ENCODE data around the gene LDLRAD2. TPM values are rescaled to one million over a fixed set of nuclear protein-coding genes. Genes with fewer than 3 reads are reported as not detected.

Gene LDLRAD2
- total RNA-seq, 4 donors from 2014 or later, result not detected

DNA sequence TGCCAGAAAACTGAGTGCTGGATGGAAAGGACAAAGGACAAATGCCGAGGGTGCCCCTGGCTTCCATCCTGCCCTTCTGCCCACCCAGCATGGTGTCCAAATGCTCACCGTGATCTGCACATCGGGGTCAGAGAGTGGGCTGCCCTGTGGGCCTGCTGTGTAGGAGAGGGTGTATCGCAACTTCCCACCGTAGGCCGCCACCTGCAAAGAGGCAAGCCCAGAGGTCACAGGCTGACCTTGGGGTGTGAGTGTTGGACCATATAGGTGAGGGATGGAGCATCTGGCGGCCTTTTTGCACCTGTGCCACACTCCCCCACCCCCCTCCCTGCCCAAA is 53.5 kb downstream of the LDLRAD2 start:
- DNase-seq (no peak), ATAC-seq (no peak)
- peaks cover 9% of the 10 kb centered on the region in 2 donors for H3K4me1 ChIP-seq
- in situ Hi-C loops (cut with MboI; ENCODE audit: low sequenced_read_pairs in 4 of 4) (loop anchor here in 3 of 4 donors (10.0 to 25.0 kb wide), 2 partner anchors 97 to 99 kb away; no protein-coding TSS in a partner anchor), intact Hi-C loops (cut with DNase I; ENCODE audit: low total_unique reads) (no loop called here)
- no peaks in the 10 kb centered on the region for H3K27me3 ChIP-seq
- H3K36me3 ChIP-seq, result peaks cover 0 to 43% of the 10 kb centered on the region in 2 donors
- no peaks in the 10 kb centered on the region for H3K9me3 ChIP-seq
- H3K4me3 ChIP-seq, result no peak overlapping the region
- TF ChIP-seq, protein P1, sequence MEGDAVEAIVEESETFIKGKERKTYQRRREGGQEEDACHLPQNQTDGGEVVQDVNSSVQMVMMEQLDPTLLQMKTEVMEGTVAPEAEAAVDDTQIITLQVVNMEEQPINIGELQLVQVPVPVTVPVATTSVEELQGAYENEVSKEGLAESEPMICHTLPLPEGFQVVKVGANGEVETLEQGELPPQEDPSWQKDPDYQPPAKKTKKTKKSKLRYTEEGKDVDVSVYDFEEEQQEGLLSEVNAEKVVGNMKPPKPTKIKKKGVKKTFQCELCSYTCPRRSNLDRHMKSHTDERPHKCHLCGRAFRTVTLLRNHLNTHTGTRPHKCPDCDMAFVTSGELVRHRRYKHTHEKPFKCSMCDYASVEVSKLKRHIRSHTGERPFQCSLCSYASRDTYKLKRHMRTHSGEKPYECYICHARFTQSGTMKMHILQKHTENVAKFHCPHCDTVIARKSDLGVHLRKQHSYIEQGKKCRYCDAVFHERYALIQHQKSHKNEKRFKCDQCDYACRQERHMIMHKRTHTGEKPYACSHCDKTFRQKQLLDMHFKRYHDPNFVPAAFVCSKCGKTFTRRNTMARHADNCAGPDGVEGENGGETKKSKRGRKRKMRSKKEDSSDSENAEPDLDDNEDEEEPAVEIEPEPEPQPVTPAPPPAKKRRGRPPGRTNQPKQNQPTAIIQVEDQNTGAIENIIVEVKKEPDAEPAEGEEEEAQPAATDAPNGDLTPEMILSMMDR (IDR thresholded peaks at IDR 0.05 in 4 of 5, conservative IDR thresholded peaks at IDR 0.05 in 1 of 5), result no peak
- no peak for TF ChIP-seq POLR2A (IDR thresholded peaks at IDR 0.05)
- H3K27ac ChIP-seq, result no peak overlapping the region

DNA sequence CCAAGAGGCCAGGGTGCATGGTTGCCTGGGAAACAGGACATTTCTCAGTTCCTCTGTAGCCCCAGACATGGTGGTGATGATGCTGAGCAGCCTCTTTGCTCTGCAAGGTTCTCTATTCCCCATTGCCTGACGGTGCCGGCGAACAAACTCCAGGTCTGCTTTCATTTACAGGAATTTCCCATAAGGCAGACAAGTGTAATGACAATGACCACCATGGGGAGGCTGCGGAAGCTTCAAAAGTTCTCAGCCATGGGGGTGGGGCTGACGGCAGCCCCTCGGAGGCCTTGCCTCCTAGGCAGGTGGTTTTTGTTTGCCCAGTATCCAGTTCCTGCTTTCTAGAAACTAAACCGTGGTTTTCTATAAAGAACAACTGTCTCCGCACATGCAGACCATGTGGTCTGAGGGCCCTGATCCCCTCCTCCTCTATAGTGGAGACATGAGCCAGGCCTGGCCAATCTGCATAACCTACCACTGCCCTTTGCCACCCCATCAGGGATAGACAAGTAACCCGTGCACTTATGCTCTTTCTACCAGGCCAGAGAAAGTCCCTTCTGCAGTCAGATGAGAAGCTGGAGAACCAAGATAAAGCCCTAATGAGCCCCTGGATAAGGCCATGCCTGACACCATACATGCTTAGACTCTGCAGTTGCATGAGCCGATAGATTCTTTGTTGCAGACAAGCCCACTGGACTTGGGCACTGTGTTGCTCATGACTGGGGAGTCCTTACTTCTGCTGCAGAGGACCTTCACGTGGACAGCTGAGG is 54.1 kb downstream of the LDLRAD2 start:
- ATAC-seq (no peak), DNase-seq (no peak)
- Histone ChIP-seq H3K36me3 (peaks cover 0 to 43% of the 10 kb centered on the region in 2 donors), H3K4me1 (peaks cover 9% of the 10 kb centered on the region in 2 donors), H3K27ac (no peak overlapping the region), H3K9me3 (no peaks in the 10 kb centered on the region), H3K4me3 (no peak overlapping the region), H3K27me3 (no peaks in the 10 kb centered on the region)
- intact Hi-C loops (cut with DNase I; ENCODE audit: low total_unique reads), result no loop called here
- TF ChIP-seq, protein P1 (IDR thresholded peaks at IDR 0.05 in 4 of 5, conservative IDR thresholded peaks at IDR 0.05 in 1 of 5), result no peak
- TF ChIP-seq POLR2A (IDR thresholded peaks at IDR 0.05), result no peak
- in situ Hi-C loops (cut with MboI; ENCODE audit: low sequenced_read_pairs in 4 of 4), result loop anchor here in 3 of 4 donors (10.0 to 25.0 kb wide), 2 partner anchors 96 to 99 kb away; no protein-coding TSS in a partner anchor

DNA sequence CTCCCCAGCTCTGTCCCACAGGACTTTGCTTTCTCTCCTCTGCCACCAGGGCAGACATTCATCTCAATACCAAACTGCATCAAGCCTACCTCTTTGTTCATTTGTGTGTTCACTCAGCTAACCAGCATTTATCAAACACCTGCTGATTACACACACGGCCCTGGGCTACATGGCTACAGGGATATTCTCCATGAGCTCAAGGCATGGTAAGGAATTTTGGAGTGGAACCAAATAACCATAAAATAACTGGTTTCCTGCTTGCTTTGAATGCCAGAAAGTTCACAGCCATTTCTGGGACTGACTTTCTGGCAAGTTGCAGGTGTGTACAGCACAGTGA is 54.6 kb downstream of the LDLRAD2 start:
- no peak overlapping the region for H3K27ac ChIP-seq

DNA sequence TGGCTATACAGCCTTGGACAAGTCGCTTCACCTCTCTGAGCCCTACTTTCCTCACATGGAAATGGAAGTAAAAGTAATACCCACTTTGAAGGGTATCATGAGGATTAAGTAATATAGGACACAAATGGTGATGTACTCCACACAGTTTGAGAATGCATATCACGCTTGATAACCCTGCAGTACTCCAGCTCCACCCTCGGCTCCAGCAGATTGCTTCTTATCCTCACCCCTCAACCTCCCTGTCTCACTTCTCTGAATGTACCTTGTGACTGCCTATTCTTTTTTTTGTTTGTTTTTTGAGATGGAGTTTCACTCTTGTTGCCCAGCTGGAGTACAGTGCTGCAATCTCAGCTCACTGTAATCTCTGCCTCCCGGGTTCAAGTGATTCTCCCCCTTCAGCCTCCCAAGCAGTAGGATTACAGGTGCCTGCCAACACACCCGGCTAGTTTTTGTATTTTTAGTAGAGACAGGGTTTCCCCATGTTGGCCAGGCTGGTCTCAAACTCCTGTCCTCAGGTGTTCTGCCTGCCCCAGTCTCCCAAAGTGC is 55.5 kb downstream of the LDLRAD2 start:
- ATAC-seq (no peak), DNase-seq (no peak)
- intact Hi-C loops (cut with DNase I; ENCODE audit: low total_unique reads) (no loop called here), in situ Hi-C loops (cut with MboI; ENCODE audit: low sequenced_read_pairs in 4 of 4) (loop anchor here in 3 of 4 donors (10.0 to 25.0 kb wide), 2 partner anchors 95 to 97 kb away; no protein-coding TSS in a partner anchor)
- Histone ChIP-seq H3K9me3 (no peaks in the 10 kb centered on the region), H3K27me3 (no peaks in the 10 kb centered on the region), H3K4me3 (no peak overlapping the region), H3K27ac (no peak overlapping the region), H3K4me1 (peaks cover 9% of the 10 kb centered on the region in 2 donors), H3K36me3 (peaks cover 0 to 49% of the 10 kb centered on the region in 2 donors)
- TF ChIP-seq, protein P1 (IDR thresholded peaks at IDR 0.05 in 4 of 5, conservative IDR thresholded peaks at IDR 0.05 in 1 of 5), result no peak
- TF ChIP-seq POLR2A (IDR thresholded peaks at IDR 0.05), result no peak

More for the DNA sequence above, 54.6 kb downstream of the LDLRAD2 start:
- Histone ChIP-seq H3K4me3 (no peak overlapping the region), H3K4me1 (peaks cover 9% of the 10 kb centered on the region in 2 donors), H3K36me3 (peaks cover 0 to 43% of the 10 kb centered on the region in 2 donors), H3K9me3 (no peaks in the 10 kb centered on the region), H3K27me3 (no peaks in the 10 kb centered on the region)
- ATAC-seq, result no peak
- no peak for DNase-seq
- intact Hi-C loops (cut with DNase I; ENCODE audit: low total_unique reads) (no loop called here), in situ Hi-C loops (cut with MboI; ENCODE audit: low sequenced_read_pairs in 4 of 4) (loop anchor here in 3 of 4 donors (10.0 to 25.0 kb wide), 2 partner anchors 96 to 98 kb away; no protein-coding TSS in a partner anchor)
- TF ChIP-seq, protein P1 (IDR thresholded peaks at IDR 0.05 in 4 of 5, conservative IDR thresholded peaks at IDR 0.05 in 1 of 5), result no peak
- TF ChIP-seq POLR2A (IDR thresholded peaks at IDR 0.05), result no peak

All from gastrocnemius medialis (tissue), 4 donors.